ENCODE results near the gene GCAT. TPM values are rescaled to one million over a fixed set of nuclear protein-coding genes. Genes with fewer than 3 reads are reported as not detected.

Gene GCAT
- total and polyA plus RNA-seq, 2 of the 4 experiments (the other 2 are of a cell fraction), result 20.6 to 32.3 TPM

DNA sequence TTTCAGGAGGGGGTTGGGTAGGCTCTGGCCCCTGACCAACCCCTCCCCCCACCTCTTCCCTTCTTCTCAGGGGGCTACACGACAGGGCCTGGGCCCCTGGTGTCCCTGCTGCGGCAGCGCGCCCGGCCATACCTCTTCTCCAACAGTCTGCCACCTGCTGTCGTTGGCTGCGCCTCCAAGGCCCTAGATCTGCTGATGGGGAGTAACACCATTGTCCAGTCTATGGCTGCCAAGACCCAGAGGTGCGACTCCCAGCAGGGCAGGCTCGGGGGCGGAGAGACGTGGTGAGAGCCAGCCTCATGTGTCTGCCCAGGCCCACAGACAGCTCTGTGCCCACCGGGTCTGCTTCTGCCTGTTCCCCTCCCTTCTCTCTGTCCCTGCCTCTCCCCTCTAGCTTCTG is 7.9 kb downstream of the GCAT start:
- H3K4ac ChIP-seq (ENCODE audit: low read depth, low read length), result no peak overlapping the region
- no peak overlapping the region for H2BK15ac ChIP-seq (ENCODE audit: low read depth, low read length)
- H3K9me1 ChIP-seq (ENCODE audit: insufficient read depth, low read length), result no peaks in the 10 kb centered on the region
- H3K56ac ChIP-seq (ENCODE audit: extremely low read depth, insufficient read depth, low read length), result no peak overlapping the region
- H3K4me2 ChIP-seq (ENCODE audit: low read depth, low read length), result no peak overlapping the region
- H3K14ac ChIP-seq (replicated peaks; ENCODE audit: low read depth, low read length), result no peak overlapping the region
- no peak overlapping the region for H4K8ac ChIP-seq (ENCODE audit: low read depth in 2 of 2, low read length in 2 of 2)
- H4K91ac ChIP-seq (ENCODE audit: insufficient read depth, low read depth, low read length), result no peak overlapping the region
- no peak overlapping the region for H2BK20ac ChIP-seq (ENCODE audit: low read depth, low read length)
- no peak overlapping the region for H2BK5ac ChIP-seq (ENCODE audit: low read depth, low read length, poor library complexity, severe bottlenecking)
- no peak overlapping the region for H3K4me3 ChIP-seq (ENCODE audit: insufficient read depth, low read depth, low read length)
- no peak overlapping the region for H2AK9ac ChIP-seq (replicated peaks; ENCODE audit: low read depth, low read length, poor library complexity)
- H4K5ac ChIP-seq (ENCODE audit: low read depth, low read length), result no peak overlapping the region
- H2BK120ac ChIP-seq (ENCODE audit: low read depth, low read length), result no peak overlapping the region
- no peak overlapping the region for H2AK5ac ChIP-seq (ENCODE audit: low read depth, low read length)
- CTCF ChIA-PET, result no interaction called here
- ATAC-seq (ENCODE audit: low read depth) (no peak), DNase-seq (no peak)
- POLR2A ChIA-PET (ENCODE audit: unreplicated experiment), result interaction anchor here (0.6 kb wide), 1 partner anchor 155 kb away, joined by 3 read pairs; no protein-coding TSS in a partner anchor
- H3K18ac ChIP-seq (ENCODE audit: low read depth, low read length), result no peak overlapping the region
- no peaks in the 10 kb centered on the region; a peak in 1 of 4 replicates for H3K79me1 ChIP-seq (ENCODE audit: low read depth in 1 of 2, low read length in 2 of 2)
- peaks cover 3% of the 10 kb centered on the region; the same call in 1 of the 2 replicates for H3K27me3 ChIP-seq (ENCODE audit: control insufficient read depth, insufficient read depth, low read length)
- TF ChIP-seq MXI1 (IDR thresholded peaks at IDR 0.05; ENCODE audit: borderline replicate concordance, low read depth, low read length), result no peak
- no peak for TF ChIP-seq CEBPB (IDR thresholded peaks at IDR 0.05; ENCODE audit: low read depth, low read length)
- TF ChIP-seq RCOR1 (IDR thresholded peaks at IDR 0.05; ENCODE audit: insufficient replicate concordance, low read length), result no peak
- no peak for TF ChIP-seq RFX5 (IDR thresholded peaks at IDR 0.05; ENCODE audit: low read depth, low read length)
- TF ChIP-seq SMC3 (IDR thresholded peaks at IDR 0.05; ENCODE audit: low read depth, low read length), result no peak
- TF ChIP-seq CHD1 (IDR thresholded peaks at IDR 0.05; ENCODE audit: low read depth, low read length), result no peak
- TF ChIP-seq RAD21 (IDR thresholded peaks at IDR 0.05; ENCODE audit: low read length), result no peak
- TF ChIP-seq POLR2A (IDR thresholded peaks at IDR 0.05; ENCODE audit: low read depth, low read length), result no peak
- no peak for TF ChIP-seq FOS (IDR thresholded peaks at IDR 0.05; ENCODE audit: low read depth, low read length)
- no peak for TF ChIP-seq MAFK (IDR thresholded peaks at IDR 0.05; ENCODE audit: low read depth, low read length)
- TF ChIP-seq ELK1 (IDR thresholded peaks at IDR 0.05; ENCODE audit: borderline replicate concordance, low read depth, low read length), result no peak
- TF ChIP-seq CTCF (conservative IDR thresholded peaks at IDR 0.05; ENCODE audit: low read depth, low read length), result no peak
- TF ChIP-seq USF2 (IDR thresholded peaks at IDR 0.05; ENCODE audit: low read depth, low read length), result no peak
- no peak for TF ChIP-seq MAZ (IDR thresholded peaks at IDR 0.05; ENCODE audit: borderline replicate concordance, low read depth, low read length)
- no peak for TF ChIP-seq BHLHE40 (IDR thresholded peaks at IDR 0.05; ENCODE audit: low read depth, low read length)
- TF ChIP-seq NFE2L2 (IDR thresholded peaks at IDR 0.05; ENCODE audit: low read depth, low read length), result no peak
- H3K23ac ChIP-seq (ENCODE audit: low read depth, low read length), result no peak overlapping the region
- H3K4me1 ChIP-seq (ENCODE audit: control insufficient read depth, insufficient read depth, low read length), result peaks cover 10% of the 10 kb centered on the region
- H3K27ac ChIP-seq (ENCODE audit: insufficient read depth, low read length), result no peak overlapping the region
- H3K9me3 ChIP-seq (ENCODE audit: control insufficient read depth, insufficient read depth, low read length), result no peaks in the 10 kb centered on the region
- no TSS peak for BruUV-seq (replicated peaks)
- WGBS, 2 experiments (ENCODE audit: extremely low coverage in 2 of 2, insufficient read length in 1 of 2), result 85% methylated on average over 4 of the region's 12 CpGs; no CpG with 5 or more reads in 1 of the 2 experiments
- H4K20me1 ChIP-seq (ENCODE audit: insufficient read depth, low read length), result no peaks in the 10 kb centered on the region
- no peak overlapping the region for H3K9ac ChIP-seq (ENCODE audit: low read depth, low read length)
- intact Hi-C loops (cut with micrococcal nuclease) (loop anchor here (5.0 kb wide), 1 partner anchor 117 kb away; no protein-coding TSS in a partner anchor), in situ Hi-C loops (cut with MboI; ENCODE audit: low sequenced_read_pairs) (loop anchor here (5.0 kb wide), 1 partner anchor 52 kb away; no protein-coding TSS in a partner anchor), dilution Hi-C loops (cut with HindIII; ENCODE audit: low sequenced_read_pairs, unreplicated experiment) (no loop called here)
- no peak overlapping the region for H2AFZ ChIP-seq (replicated peaks; ENCODE audit: low read length, poor library complexity)
- H3K36me3 ChIP-seq (ENCODE audit: control insufficient read depth, insufficient read depth, low read length), result peaks cover 7% of the 10 kb centered on the region; the same call in 1 of the 2 replicates

Data from IMR-90 (cell line).